Urothelium cell line (cell line): ENCODE data around the gene SCAMP3.

ENCODE experiments used
- DNase-seq: peaks from one replicate; pipeline ENCODE4 v3.0.0; 2011; ENCODE audit warnings: low spot score, mixed read lengths
- FAIRE-seq: peaks from 2 replicates; lab custom pipeline; 2011; peaks lifted over from hg19 to GRCh38; lab: Jason Lieb, UNC

The SCAMP3 gene

DNA sequence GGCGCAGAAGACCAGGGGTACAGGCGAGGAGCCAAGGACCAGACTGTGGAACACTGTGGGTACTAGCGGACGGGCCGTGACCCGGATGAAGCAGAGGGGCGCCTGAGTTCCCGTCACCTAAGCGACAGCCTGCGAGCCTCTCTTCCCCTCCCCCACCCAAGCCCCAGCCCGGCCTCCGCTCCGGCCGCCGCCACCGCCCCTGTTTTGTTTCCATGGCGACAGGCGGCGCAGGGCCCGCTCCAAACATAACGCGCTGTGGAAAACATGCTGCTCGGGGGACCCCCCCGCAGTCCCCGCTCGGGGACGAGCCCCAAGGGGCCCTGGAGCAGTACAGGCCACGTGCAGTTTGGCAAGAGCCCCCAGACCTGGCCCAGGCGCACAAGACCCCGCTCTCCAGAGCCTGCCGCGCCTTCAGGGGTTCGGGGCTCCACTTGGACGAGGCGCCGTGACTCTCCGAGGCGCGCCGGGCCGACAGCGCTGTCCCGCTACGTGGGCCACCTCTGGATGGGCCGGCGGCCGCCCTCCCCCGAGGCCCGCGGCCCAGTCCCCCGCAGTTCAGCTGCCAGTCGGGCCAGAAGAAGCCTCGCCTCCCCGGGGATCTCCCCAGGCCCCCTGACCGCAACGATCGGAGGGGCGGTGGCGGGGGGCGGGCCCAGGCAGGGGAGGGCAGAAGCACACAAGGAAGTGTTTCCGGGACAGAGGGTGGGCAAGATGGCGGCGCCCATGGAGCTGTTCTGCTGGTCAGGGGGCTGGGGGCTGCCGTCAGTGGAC, 53.4 kb downstream of the SCAMP3 start, which contains the start of gene MTX1:
MTX1 (plus strand) TSS at position 155 of the 771 bp plus-strand sequence; CDS start at position 265, 110 bp downstream.
- peak; percentile 86 for DNase-seq
- FAIRE-seq, result no peak

DNA sequence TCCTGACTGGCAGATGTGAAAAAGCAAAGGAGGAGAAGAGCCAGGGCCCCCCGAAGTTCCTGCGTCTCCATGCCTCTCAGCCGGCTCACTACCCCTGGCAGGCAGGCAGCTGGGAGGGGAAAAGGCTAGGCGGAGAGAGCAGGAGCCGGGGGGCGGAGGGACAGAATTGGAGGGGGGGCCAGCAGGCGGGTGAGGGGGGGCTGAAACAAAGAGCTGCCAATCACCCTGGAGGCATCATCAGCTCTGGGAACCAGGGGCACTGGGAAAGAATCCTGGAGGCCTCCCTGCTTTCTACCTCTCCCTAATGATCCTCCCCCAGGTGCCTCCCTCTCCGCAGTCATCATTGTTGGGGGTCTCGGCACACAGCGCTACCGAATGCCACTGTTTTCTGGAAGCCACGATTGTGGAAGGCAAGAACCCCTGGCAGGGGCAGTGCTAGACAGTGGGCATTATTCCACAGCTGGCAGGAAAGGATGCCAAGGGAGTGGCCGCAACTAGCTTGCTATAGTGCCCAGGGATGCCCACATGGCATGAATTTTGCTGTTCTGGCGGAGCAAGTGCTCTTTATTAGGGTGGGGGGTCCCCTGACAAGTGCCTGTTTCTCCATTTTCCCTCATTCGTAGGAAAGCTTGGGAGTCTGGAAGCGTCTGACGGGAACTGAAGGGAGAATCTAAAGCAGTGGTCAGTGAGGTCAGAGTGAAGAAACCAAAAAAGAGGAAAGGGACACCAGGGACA, 54.2 kb downstream of the SCAMP3 start, which contains the start of gene THBS3:
THBS3 (minus strand) TSS at position 92 of the 735 bp plus-strand sequence; CDS start at position 71, 21 bp downstream.
- DNase-seq, result peak; percentile 32
- FAIRE-seq, result no peak

DNA sequence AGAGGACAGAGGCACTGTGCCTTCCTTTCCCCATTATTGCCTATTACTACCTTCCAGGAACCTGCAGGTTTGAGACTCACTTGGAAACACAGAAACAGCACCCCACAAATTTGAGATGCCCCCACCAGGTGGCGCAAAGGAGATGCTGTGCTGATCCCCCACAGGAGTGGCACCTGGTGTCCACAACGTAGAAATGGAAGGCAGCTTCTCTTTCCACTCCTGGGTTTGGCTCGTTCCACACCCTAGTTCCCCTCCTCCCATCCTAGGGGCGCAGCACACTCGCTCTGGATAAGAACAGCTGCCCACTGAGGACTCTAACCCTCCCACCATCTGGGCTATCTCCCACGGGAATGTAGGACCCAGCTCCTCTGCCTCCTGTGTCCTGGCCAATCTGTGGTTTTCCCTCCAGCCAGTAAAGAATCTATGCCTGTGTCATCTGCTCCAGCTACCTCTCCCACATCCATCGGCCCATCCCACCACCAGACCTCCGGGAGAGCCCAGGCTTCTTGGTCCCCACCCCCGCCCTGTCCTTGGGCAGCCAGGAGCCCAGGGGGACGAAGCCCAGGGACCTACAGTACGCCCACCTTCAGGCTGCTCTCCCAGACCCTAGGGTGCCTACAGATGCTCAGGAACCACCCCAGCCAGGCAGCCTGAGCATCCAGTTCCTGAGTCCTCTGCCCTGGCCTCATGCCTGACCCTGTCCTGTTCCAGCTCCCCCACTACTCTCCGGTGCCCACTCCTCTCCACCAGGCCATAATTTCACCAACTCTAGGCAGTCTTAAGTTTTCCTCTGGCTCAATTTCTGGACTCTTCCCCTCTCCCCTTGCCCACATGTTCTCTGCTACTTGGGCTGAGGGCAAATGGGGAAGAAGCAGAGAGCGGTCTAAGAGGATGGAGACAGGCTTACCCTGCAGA, 55.0 kb downstream of the SCAMP3 start:
- peak; percentile 5 for FAIRE-seq
- DNase-seq, result peak; percentile 77
